Mesendoderm (in vitro differentiated cells): ENCODE data around the gene ZNRF2.

Source experiments
- DNase-seq: peaks from one replicate; pipeline ENCODE4 v3.0.0; 2013
- H2AK5ac ChIP-seq: 2 replicates; pipeline ENCODE4 v1.6.1; 2013; ENCODE audit warnings: low read length, inconsistent platforms
- H2BK120ac ChIP-seq: 2 replicates; pipeline ENCODE4 v1.6.1; 2013; ENCODE audit warnings: low read depth, mild to moderate bottlenecking, low read length, moderate library complexity, mixed read lengths
- H2BK15ac ChIP-seq: replicated peaks from 2 replicates; pipeline ENCODE4 v1.6.1; 2013; ENCODE audit warnings: low read depth, mild to moderate bottlenecking, moderate library complexity
- H2BK5ac ChIP-seq: 2 replicates; pipeline ENCODE4 v1.6.1; 2013; ENCODE audit warnings: low read length, inconsistent platforms
- H3K18ac ChIP-seq: 2 replicates; pipeline ENCODE4 v1.6.1; 2013; ENCODE audit warnings: mild to moderate bottlenecking, low read length, mixed read lengths
- H3K23ac ChIP-seq: one replicate; pipeline ENCODE4 v1.6.1; 2013; ENCODE audit warnings: low read length
- H3K27ac ChIP-seq: 2 replicates; pipeline ENCODE4 v1.5.1; 2013; ENCODE audit warnings: low read depth, mild to moderate bottlenecking, inconsistent platforms, low read length, moderate library complexity
- H3K27me3 ChIP-seq: 2 replicates; pipeline ENCODE4 v1.6.1; 2013; ENCODE audit warnings: low read length, control low read depth, mild to moderate bottlenecking, inconsistent platforms; ENCODE audit not compliant: insufficient read depth, poor library complexity
- H3K36me3 ChIP-seq: 2 replicates; pipeline ENCODE4 v1.6.1; 2013; ENCODE audit warnings: low read length, inconsistent platforms; ENCODE audit not compliant: control insufficient read depth, insufficient read depth
- H3K4ac ChIP-seq: one replicate; pipeline ENCODE4 v1.6.1; 2013; ENCODE audit warnings: low read depth, mild to moderate bottlenecking, low read length, moderate library complexity
- H3K4me1 ChIP-seq: 2 replicates; pipeline ENCODE4 v1.6.1; 2013; ENCODE audit warnings: low read depth, low read length, inconsistent platforms; ENCODE audit not compliant: control insufficient read depth
- H3K4me2 ChIP-seq: 2 replicates; pipeline ENCODE4 v1.6.1; 2013; ENCODE audit warnings: low read length
- H3K4me3 ChIP-seq: 2 replicates; pipeline ENCODE4 v1.5.1; 2013; ENCODE audit warnings: mild to moderate bottlenecking, low read length
- H3K56ac ChIP-seq: one replicate; pipeline ENCODE4 v1.6.1; 2013; ENCODE audit warnings: low read length
- H3K79me1 ChIP-seq: 2 replicates; pipeline ENCODE4 v1.6.1; 2013; ENCODE audit warnings: low read length, inconsistent platforms
- H3K79me2 ChIP-seq: 2 replicates; pipeline ENCODE4 v1.6.1; 2013; ENCODE audit warnings: mild to moderate bottlenecking, low read length; ENCODE audit not compliant: control insufficient read depth, insufficient read depth
- H3K9ac ChIP-seq: 2 replicates; pipeline ENCODE4 v1.6.1; 2013; ENCODE audit warnings: low read length, inconsistent platforms
- H4K5ac ChIP-seq: one replicate; pipeline ENCODE4 v1.6.1; 2013; ENCODE audit warnings: low read length
- H4K8ac ChIP-seq: one replicate; pipeline ENCODE4 v1.6.1; 2013; ENCODE audit warnings: low read depth, mild to moderate bottlenecking, control low read depth, low read length, moderate library complexity
- WGBS: extraction: QIAGEN DNeasy Blood & Tissue Kit; methylation state at CpG from one replicate; pipeline ENCODE4 v1.1.7; 2013; ENCODE audit warnings: low lambda C conversion rate, missing lambda C conversion rate; ENCODE audit not compliant: insufficient coverage; ENCODE audit errors: extremely low coverage; 5-methylcytosine and 5-hydroxymethylcytosine counted together

Gene ZNRF2

GRCh38 chr7:30272126-30272525 lies 12.3 kb upstream of the ZNRF2 start:
- no peak overlapping the region for H3K9ac ChIP-seq
- H2AK5ac ChIP-seq: no peak overlapping the region
- H4K8ac ChIP-seq: no peak overlapping the region
- H2BK120ac ChIP-seq: no peak overlapping the region
- H3K56ac ChIP-seq: no peak overlapping the region
- H3K27ac ChIP-seq: no peak overlapping the region
- H3K23ac ChIP-seq: no peak overlapping the region
- WGBS: no CpG with 5 or more reads among the region's 2 CpGs
- no peaks in the 10 kb centered on the region for H3K79me1 ChIP-seq
- H2BK5ac ChIP-seq: no peak overlapping the region
- no peaks in the 10 kb centered on the region for H3K27me3 ChIP-seq
- H3K79me2 ChIP-seq: no peaks in the 10 kb centered on the region
- H3K4ac ChIP-seq: no peak overlapping the region
- no peak overlapping the region for H3K4me2 ChIP-seq
- DNase-seq: no peak
- no peak overlapping the region for H2BK15ac ChIP-seq
- H4K5ac ChIP-seq: no peak overlapping the region
- H3K4me1 ChIP-seq: peaks cover 2% of the 10 kb centered on the region
- H3K36me3 ChIP-seq: no peaks in the 10 kb centered on the region
- no peak overlapping the region for H3K18ac ChIP-seq
- no peak overlapping the region for H3K4me3 ChIP-seq

GRCh38 chr7:30273552-30273951 lies 10.8 kb upstream of the ZNRF2 start:
- H3K18ac ChIP-seq: no peak overlapping the region
- H3K79me2 ChIP-seq: no peaks in the 10 kb centered on the region
- no peak overlapping the region for H2BK120ac ChIP-seq
- no peak overlapping the region for H3K23ac ChIP-seq
- H2BK15ac ChIP-seq: no peak overlapping the region
- H3K4me2 ChIP-seq: no peak overlapping the region
- H2BK5ac ChIP-seq: no peak overlapping the region
- no peak overlapping the region for H2AK5ac ChIP-seq
- H3K36me3 ChIP-seq: no peaks in the 10 kb centered on the region
- H4K5ac ChIP-seq: no peak overlapping the region
- no peak overlapping the region for H3K4me3 ChIP-seq
- no peak overlapping the region for H3K9ac ChIP-seq
- no peak overlapping the region for H3K27ac ChIP-seq
- peaks cover 2% of the 10 kb centered on the region for H3K4me1 ChIP-seq
- no peaks in the 10 kb centered on the region for H3K79me1 ChIP-seq
- no peaks in the 10 kb centered on the region for H3K27me3 ChIP-seq
- no CpG with 5 or more reads among the region's 2 CpGs for WGBS
- DNase-seq: no peak
- no peak overlapping the region for H3K56ac ChIP-seq
- H4K8ac ChIP-seq: no peak overlapping the region
- no peak overlapping the region for H3K4ac ChIP-seq

- Histone ChIP-seq H4K8ac (no peak overlapping the region), H2BK120ac (no peak overlapping the region)
- no CpG with 5 or more reads among the region's 3 CpGs for WGBS
These were observed 9.8 kb upstream of the ZNRF2 start for GRCh38 chr7:30274641-30275040.

GRCh38 chr7:30276203-30276900 lies 8.0 kb upstream of the ZNRF2 start:
- no peaks in the 10 kb centered on the region for H3K79me1 ChIP-seq
- WGBS: no CpG with 5 or more reads among the region's 9 CpGs
- no peak overlapping the region for H2BK5ac ChIP-seq
- peak; percentile 81 for DNase-seq
- H3K4me3 ChIP-seq: no peak overlapping the region
- no peak overlapping the region for H3K4me2 ChIP-seq
- H3K79me2 ChIP-seq: no peaks in the 10 kb centered on the region
- H2AK5ac ChIP-seq: no peak overlapping the region
- no peak overlapping the region for H4K8ac ChIP-seq
- H2BK15ac ChIP-seq: no peak overlapping the region
- H3K4ac ChIP-seq: no peak overlapping the region
- no peak overlapping the region for H3K18ac ChIP-seq
- H3K56ac ChIP-seq: no peak overlapping the region
- H3K27me3 ChIP-seq: no peaks in the 10 kb centered on the region
- no peak overlapping the region for H3K23ac ChIP-seq
- H4K5ac ChIP-seq: no peak overlapping the region
- H2BK120ac ChIP-seq: no peak overlapping the region
- no peaks in the 10 kb centered on the region for H3K36me3 ChIP-seq
- H3K4me1 ChIP-seq: no peaks in the 10 kb centered on the region
- H3K9ac ChIP-seq: no peak overlapping the region
- no peak overlapping the region for H3K27ac ChIP-seq

More at GRCh38 chr7:30274641-30275040, 9.8 kb upstream of the ZNRF2 start:
- Histone ChIP-seq H3K27ac (no peak overlapping the region), H3K4me1 (peaks cover 2% of the 10 kb centered on the region), H3K56ac (no peak overlapping the region), H3K4me2 (no peak overlapping the region), H3K4me3 (no peak overlapping the region), H3K9ac (no peak overlapping the region), H3K4ac (no peak overlapping the region), H2AK5ac (no peak overlapping the region), H3K79me1 (no peaks in the 10 kb centered on the region), H3K79me2 (no peaks in the 10 kb centered on the region), H3K36me3 (no peaks in the 10 kb centered on the region), H4K5ac (no peak overlapping the region), H3K27me3 (no peaks in the 10 kb centered on the region), H2BK5ac (no peak overlapping the region), H2BK15ac (no peak overlapping the region), H3K23ac (no peak overlapping the region), H3K18ac (no peak overlapping the region)
- DNase-seq: no peak

- Histone ChIP-seq H3K27me3 (no peaks in the 10 kb centered on the region), H3K9ac (no peak overlapping the region), H3K56ac (no peak overlapping the region), H3K18ac (no peak overlapping the region), H2AK5ac (no peak overlapping the region), H3K4ac (no peak overlapping the region), H2BK5ac (no peak overlapping the region), H3K27ac (no peak overlapping the region), H2BK15ac (no peak overlapping the region), H4K8ac (no peak overlapping the region), H3K79me2 (no peaks in the 10 kb centered on the region), H3K23ac (no peak overlapping the region), H3K4me1 (no peaks in the 10 kb centered on the region), H3K4me2 (no peak overlapping the region), H3K36me3 (no peaks in the 10 kb centered on the region), H3K79me1 (no peaks in the 10 kb centered on the region), H4K5ac (no peak overlapping the region), H3K4me3 (no peak overlapping the region), H2BK120ac (no peak overlapping the region)
- no peak for DNase-seq
- WGBS: no CpG with 5 or more reads among the region's 4 CpGs
These were observed 6.0 kb upstream of the ZNRF2 start for GRCh38 chr7:30278376-30278775.
